Liver (tissue), 9 donors: ENCODE results near the gene ST6GALNAC4. TPM values are rescaled to one million over a fixed set of nuclear protein-coding genes. Genes with fewer than 3 reads are reported as not detected.

Source experiments
- DNase-seq: peaks from one replicate; pipeline ENCODE4 v3.0.0-alpha.2; 2017; ENCODE audit warnings: low spot score
- H3K27ac ChIP-seq, 2 donors: one replicate each; pipeline ENCODE4 v1.7.0; 2013; ENCODE audit warnings: inconsistent platforms in 2 of 2, low read length in 2 of 2, control low read depth in 1 of 2, low read depth in 1 of 2, mild to moderate bottlenecking in 1 of 2
- H3K27me3 ChIP-seq, 4 donors: one replicate each; pipeline versions ENCODE4 v1.6.1 to v1.7.0; 2013; ENCODE audit warnings: low read length in 3 of 4, inconsistent platforms in 1 of 4, mild to moderate bottlenecking in 1 of 4, moderate library complexity in 1 of 4; ENCODE audit not compliant: control insufficient read depth in 4 of 4, insufficient read depth in 4 of 4
- H3K36me3 ChIP-seq, 4 donors: one replicate each; pipeline versions ENCODE4 v1.6.1 to v1.7.0; 2013; ENCODE audit warnings: low read length in 3 of 4, mild to moderate bottlenecking in 3 of 4, low read depth in 1 of 4, moderate library complexity in 1 of 4; ENCODE audit not compliant: control insufficient read depth in 4 of 4, insufficient read depth in 3 of 4
- H3K4me1 ChIP-seq, 4 donors: one replicate each; pipeline versions ENCODE4 v1.6.1 to v1.7.0; 2013; ENCODE audit warnings: low read length in 3 of 4, mild to moderate bottlenecking in 3 of 4, moderate library complexity in 1 of 4; ENCODE audit not compliant: control insufficient read depth in 4 of 4, insufficient read depth in 4 of 4
- H3K4me3 ChIP-seq, 3 donors: one replicate each; pipeline versions ENCODE4 v1.6.1 to v1.7.0; 2013; ENCODE audit warnings: low read length in 3 of 3, control low read depth in 1 of 3, low read depth in 1 of 3, mild to moderate bottlenecking in 1 of 3
- H3K9ac ChIP-seq, 2 donors: one replicate each; pipeline ENCODE4 v1.7.0; 2013; ENCODE audit warnings: low read length in 2 of 2, mild to moderate bottlenecking in 2 of 2, moderate library complexity in 2 of 2, control low read depth in 1 of 2, low read depth in 1 of 2
- H3K9me3 ChIP-seq, 4 donors: one replicate each; pipeline versions ENCODE4 v1.6.1 to v1.7.0; 2013; ENCODE audit warnings: low read length in 3 of 4; ENCODE audit not compliant: control insufficient read depth in 4 of 4
- EGR1 ChIP-seq, 2 donors: IDR thresholded peaks; 2 replicates each; pipeline ENCODE4 v1.6.1; 2016 to 2018; ENCODE audit warnings: antibody characterized with exemption in 2 of 2, low read depth in 2 of 2
- FOXA1 ChIP-seq: IDR thresholded peaks from 2 replicates; pipeline ENCODE4 v1.6.1; 2016; ENCODE audit warnings: antibody characterized with exemption
- FOXA2 ChIP-seq: IDR thresholded peaks from 2 replicates; pipeline ENCODE4 v1.6.1; 2016; ENCODE audit warnings: antibody characterized with exemption
- GABPA ChIP-seq, 2 donors: IDR thresholded peaks in 1 of 2; conservative IDR thresholded peaks in 1 of 2; 2 replicates each; pipeline ENCODE4 v1.6.1; 2016; ENCODE audit warnings: antibody characterized with exemption in 2 of 2, mild to moderate bottlenecking in 1 of 2, moderate library complexity in 1 of 2
- HNF4A ChIP-seq, 2 donors: conservative IDR thresholded peaks; 2 replicates each; pipeline ENCODE4 v1.6.1; 2016; ENCODE audit warnings: antibody characterized with exemption in 2 of 2, mild to moderate bottlenecking in 2 of 2
- HNF4G ChIP-seq: IDR thresholded peaks from 2 replicates; pipeline ENCODE4 v1.6.1; 2016; ENCODE audit warnings: antibody characterized with exemption
- JUND ChIP-seq, 2 donors: IDR thresholded peaks; 2 replicates each; pipeline ENCODE4 v1.6.1; 2016; ENCODE audit warnings: antibody characterized with exemption in 2 of 2
- NR2F2 ChIP-seq: IDR thresholded peaks from 2 replicates; pipeline ENCODE4 v1.6.1; 2016; ENCODE audit warnings: antibody characterized with exemption
- RAD21 ChIP-seq, 2 donors: IDR thresholded peaks; 2 replicates each; pipeline ENCODE4 v1.6.1; 2016; ENCODE audit warnings: antibody characterized with exemption in 2 of 2, mild to moderate bottlenecking in 2 of 2
- RXRA ChIP-seq, 2 donors: IDR thresholded peaks; 2 replicates each; pipeline ENCODE4 v1.6.1; 2017 to 2018; ENCODE audit warnings: antibody characterized with exemption in 2 of 2, mild to moderate bottlenecking in 1 of 2
- SP1 ChIP-seq: IDR thresholded peaks from 2 replicates; pipeline ENCODE4 v1.6.1; 2018; ENCODE audit warnings: antibody characterized with exemption, mild to moderate bottlenecking
- TAF1 ChIP-seq: conservative IDR thresholded peaks from 2 replicates; pipeline ENCODE4 v1.6.1; 2016; ENCODE audit warnings: antibody characterized with exemption, mild to moderate bottlenecking
- YY1 ChIP-seq: IDR thresholded peaks from 2 replicates; pipeline ENCODE4 v1.6.1; 2016; ENCODE audit warnings: antibody characterized with exemption, mild to moderate bottlenecking
- WGBS: extraction: QIAGEN DNeasy Blood & Tissue Kit; methylation state at CpG from one replicate; pipeline ENCODE4 v1.1.7; 2013; 5-methylcytosine and 5-hydroxymethylcytosine counted together
- polyA plus RNA-seq, 2 donors: library from polyadenylated mRNA; stranded (reverse) in 1 of 2; unstranded in 1 of 2; fragments of 200-250 nt in 1 of 2; fragments of >200 nt in 1 of 2; fragmentation: Nextera tagmentation in 1 of 2; extraction: Ambion mirVana in 1 of 2; gene quantifications; one replicate each; pipeline versions ENCODE4 v1.2.1 to v1.2.3, GENCODE V29; 2013 to 2015
- total RNA-seq, 2 donors: library from RNA; depleted of rRNA; stranded (reverse); fragments of >200 nt; gene quantifications; one replicate each; pipeline ENCODE4 v1.2.3, GENCODE V29; 2014
- TF ChIP-seq, protein P1 (sequence below): IDR thresholded peaks from 2 replicates; pipeline ENCODE4 v1.6.1; 2016; ENCODE audit warnings: antibody characterized with exemption
- TF ChIP-seq, protein P2 (sequence below): IDR thresholded peaks from 2 replicates; pipeline ENCODE4 v1.6.1; 2016; ENCODE audit warnings: antibody characterized with exemption, mild to moderate bottlenecking
- TF ChIP-seq, protein P3 (sequence below): IDR thresholded peaks from 2 replicates; pipeline ENCODE4 v1.6.1; 2016; ENCODE audit warnings: antibody characterized with exemption
- TF ChIP-seq, protein P4 (sequence below): IDR thresholded peaks from 2 replicates; pipeline ENCODE4 v1.6.1; 2016; ENCODE audit warnings: antibody characterized with exemption
- TF ChIP-seq, protein P5 (sequence below): fragments of 150-350 bp; IDR thresholded peaks from 2 replicates; pipeline ENCODE4 v1.5.1; 2017; ENCODE audit warnings: improper control_type of control experiment, low read depth, low read length; ENCODE audit not compliant: missing input control
- donor health status: healthy.
- donor health status: healthy.
- donor health status: healthy.
- donor health status: healthy.
- donor health status: healthy.

ST6GALNAC4 gene
- total and polyA plus RNA-seq, 4 donors: 2.5 to 83.7 (median 7.5) TPM

DNA sequence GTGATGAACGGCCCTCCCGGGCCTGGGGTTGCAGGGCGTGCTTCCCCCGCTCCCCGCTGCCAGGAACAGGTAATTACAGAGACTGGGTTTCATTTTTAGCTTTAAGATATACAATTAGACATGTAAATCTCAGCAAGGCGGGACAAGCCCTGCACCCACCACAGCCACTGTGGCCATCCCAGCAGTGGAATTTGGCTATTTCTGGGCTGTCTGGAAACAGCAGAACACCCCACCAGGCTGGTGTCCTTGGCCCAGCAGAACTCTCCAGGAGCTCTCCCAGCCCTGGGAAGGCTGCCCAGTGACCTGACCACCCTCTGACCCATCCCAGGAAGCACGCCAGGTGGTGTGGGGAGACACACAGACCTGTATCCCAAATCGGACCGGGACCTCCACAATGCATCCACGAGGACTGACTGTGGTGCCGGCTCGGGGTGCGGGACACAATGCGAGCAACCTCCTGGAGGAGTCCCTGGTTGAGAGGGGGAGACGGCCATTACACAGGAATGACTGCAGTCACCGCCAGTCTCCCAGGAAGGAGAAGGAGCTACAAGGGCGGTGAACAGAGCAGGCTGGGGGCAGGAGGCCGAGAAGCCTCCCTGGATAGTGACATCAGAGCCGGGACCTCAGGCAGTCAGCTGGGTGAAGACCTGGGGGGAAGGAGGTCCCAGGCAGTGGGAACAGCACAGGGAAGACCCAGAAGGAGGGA, 46.7 kb upstream of the ST6GALNAC4 start:
- Histone ChIP-seq H3K4me3 (no peak overlapping the region), H3K36me3 (no peaks in the 10 kb centered on the region), H3K4me1 (peaks cover 31 to 69% (median 55%) of the 10 kb centered on the region in 4 donors), H3K9me3 (no peaks in the 10 kb centered on the region), H3K9ac (no peak overlapping the region), H3K27me3 (no peaks in the 10 kb centered on the region), H3K27ac (peak overlapping the region; percentile 15 to 73)
- no peak for DNase-seq
- 47% methylated on average over 19 of the region's 19 CpGs for WGBS
- TF ChIP-seq, protein P1, sequence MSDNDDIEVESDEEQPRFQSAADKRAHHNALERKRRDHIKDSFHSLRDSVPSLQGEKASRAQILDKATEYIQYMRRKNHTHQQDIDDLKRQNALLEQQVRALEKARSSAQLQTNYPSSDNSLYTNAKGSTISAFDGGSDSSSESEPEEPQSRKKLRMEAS: no peak
- TF ChIP-seq TAF1 (no peak), FOXA2 (no peak), HNF4G (no peak), JUND (IDR thresholded peaks at IDR 0.05) (peak in 1 of 2 donors; percentile 61), HNF4A (conservative IDR thresholded peaks at IDR 0.05) (peak; percentile 43 to 77), EGR1 (IDR thresholded peaks at IDR 0.05; ENCODE audit: low read depth in 2 of 2) (no peak), RXRA (IDR thresholded peaks at IDR 0.05) (peak; percentile 68 to 91), FOXA1 (no peak), SP1 (no peak), GABPA (IDR thresholded peaks at IDR 0.05 in 1 of 2, conservative IDR thresholded peaks at IDR 0.05 in 1 of 2) (no peak), NR2F2 (no peak), RAD21 (IDR thresholded peaks at IDR 0.05) (peak; percentile 10 to 15), YY1 (peak; percentile 50)
- TF ChIP-seq, protein P2, sequence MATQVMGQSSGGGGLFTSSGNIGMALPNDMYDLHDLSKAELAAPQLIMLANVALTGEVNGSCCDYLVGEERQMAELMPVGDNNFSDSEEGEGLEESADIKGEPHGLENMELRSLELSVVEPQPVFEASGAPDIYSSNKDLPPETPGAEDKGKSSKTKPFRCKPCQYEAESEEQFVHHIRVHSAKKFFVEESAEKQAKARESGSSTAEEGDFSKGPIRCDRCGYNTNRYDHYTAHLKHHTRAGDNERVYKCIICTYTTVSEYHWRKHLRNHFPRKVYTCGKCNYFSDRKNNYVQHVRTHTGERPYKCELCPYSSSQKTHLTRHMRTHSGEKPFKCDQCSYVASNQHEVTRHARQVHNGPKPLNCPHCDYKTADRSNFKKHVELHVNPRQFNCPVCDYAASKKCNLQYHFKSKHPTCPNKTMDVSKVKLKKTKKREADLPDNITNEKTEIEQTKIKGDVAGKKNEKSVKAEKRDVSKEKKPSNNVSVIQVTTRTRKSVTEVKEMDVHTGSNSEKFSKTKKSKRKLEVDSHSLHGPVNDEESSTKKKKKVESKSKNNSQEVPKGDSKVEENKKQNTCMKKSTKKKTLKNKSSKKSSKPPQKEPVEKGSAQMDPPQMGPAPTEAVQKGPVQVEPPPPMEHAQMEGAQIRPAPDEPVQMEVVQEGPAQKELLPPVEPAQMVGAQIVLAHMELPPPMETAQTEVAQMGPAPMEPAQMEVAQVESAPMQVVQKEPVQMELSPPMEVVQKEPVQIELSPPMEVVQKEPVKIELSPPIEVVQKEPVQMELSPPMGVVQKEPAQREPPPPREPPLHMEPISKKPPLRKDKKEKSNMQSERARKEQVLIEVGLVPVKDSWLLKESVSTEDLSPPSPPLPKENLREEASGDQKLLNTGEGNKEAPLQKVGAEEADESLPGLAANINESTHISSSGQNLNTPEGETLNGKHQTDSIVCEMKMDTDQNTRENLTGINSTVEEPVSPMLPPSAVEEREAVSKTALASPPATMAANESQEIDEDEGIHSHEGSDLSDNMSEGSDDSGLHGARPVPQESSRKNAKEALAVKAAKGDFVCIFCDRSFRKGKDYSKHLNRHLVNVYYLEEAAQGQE: no peak
- TF ChIP-seq, protein P3, sequence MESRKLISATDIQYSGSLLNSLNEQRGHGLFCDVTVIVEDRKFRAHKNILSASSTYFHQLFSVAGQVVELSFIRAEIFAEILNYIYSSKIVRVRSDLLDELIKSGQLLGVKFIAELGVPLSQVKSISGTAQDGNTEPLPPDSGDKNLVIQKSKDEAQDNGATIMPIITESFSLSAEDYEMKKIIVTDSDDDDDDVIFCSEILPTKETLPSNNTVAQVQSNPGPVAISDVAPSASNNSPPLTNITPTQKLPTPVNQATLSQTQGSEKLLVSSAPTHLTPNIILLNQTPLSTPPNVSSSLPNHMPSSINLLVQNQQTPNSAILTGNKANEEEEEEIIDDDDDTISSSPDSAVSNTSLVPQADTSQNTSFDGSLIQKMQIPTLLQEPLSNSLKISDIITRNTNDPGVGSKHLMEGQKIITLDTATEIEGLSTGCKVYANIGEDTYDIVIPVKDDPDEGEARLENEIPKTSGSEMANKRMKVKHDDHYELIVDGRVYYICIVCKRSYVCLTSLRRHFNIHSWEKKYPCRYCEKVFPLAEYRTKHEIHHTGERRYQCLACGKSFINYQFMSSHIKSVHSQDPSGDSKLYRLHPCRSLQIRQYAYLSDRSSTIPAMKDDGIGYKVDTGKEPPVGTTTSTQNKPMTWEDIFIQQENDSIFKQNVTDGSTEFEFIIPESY: no peak
- TF ChIP-seq, protein P4, sequence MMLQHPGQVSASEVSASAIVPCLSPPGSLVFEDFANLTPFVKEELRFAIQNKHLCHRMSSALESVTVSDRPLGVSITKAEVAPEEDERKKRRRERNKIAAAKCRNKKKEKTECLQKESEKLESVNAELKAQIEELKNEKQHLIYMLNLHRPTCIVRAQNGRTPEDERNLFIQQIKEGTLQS: no peak
- TF ChIP-seq, protein P5, sequence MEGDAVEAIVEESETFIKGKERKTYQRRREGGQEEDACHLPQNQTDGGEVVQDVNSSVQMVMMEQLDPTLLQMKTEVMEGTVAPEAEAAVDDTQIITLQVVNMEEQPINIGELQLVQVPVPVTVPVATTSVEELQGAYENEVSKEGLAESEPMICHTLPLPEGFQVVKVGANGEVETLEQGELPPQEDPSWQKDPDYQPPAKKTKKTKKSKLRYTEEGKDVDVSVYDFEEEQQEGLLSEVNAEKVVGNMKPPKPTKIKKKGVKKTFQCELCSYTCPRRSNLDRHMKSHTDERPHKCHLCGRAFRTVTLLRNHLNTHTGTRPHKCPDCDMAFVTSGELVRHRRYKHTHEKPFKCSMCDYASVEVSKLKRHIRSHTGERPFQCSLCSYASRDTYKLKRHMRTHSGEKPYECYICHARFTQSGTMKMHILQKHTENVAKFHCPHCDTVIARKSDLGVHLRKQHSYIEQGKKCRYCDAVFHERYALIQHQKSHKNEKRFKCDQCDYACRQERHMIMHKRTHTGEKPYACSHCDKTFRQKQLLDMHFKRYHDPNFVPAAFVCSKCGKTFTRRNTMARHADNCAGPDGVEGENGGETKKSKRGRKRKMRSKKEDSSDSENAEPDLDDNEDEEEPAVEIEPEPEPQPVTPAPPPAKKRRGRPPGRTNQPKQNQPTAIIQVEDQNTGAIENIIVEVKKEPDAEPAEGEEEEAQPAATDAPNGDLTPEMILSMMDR: no peak
